OCI-LY3 (cell line): Measurements from ENCODE around the gene SVOPL.

ENCODE experiments used
- CTCF ChIP-seq: fragments of 200-600, 300-600 bp; sonication (generic); IDR thresholded peaks from 2 replicates; pipeline ENCODE4 v1.5.1; 2014; ENCODE audit warnings: antibody characterized with exemption, low read length, low read depth
- EZH2phosphoT487 ChIP-seq: fragments of 200-600 bp; shearing (Covaris generic); IDR thresholded peaks from 2 replicates; pipeline ENCODE4 v1.6.1; 2018; ENCODE audit warnings: antibody characterized with exemption, mixed run types, low read depth

- TF ChIP-seq EZH2phosphoT487, result no peak
- no peak for TF ChIP-seq CTCF
These were observed 35.9 kb downstream of the SVOPL start for GRCh38 chr7:138665249-138665648.
